Omental fat pad (tissue), 4 donors: ENCODE measurements around the gene TBR1. TPM values are rescaled to one million over a fixed set of nuclear protein-coding genes. Genes with fewer than 3 reads are reported as not detected.

ENCODE experiments used
- ATAC-seq: fragments of 150-250 bp; one replicate; pipeline ENCODE4 v1.9.1; 2016; ENCODE audit warnings: mild to moderate bottlenecking, moderate library complexity; ENCODE audit not compliant: low FRiP score
- DNase-seq: peaks from one replicate; pipeline ENCODE4 v3.0.0-alpha.2; 2019; ENCODE audit warnings: low spot score
- CTCF ChIP-seq, 3 donors: fragments of 450-650 bp; IDR thresholded peaks; one replicate each; pipeline ENCODE4 v1.5.1; 2016 to 2017; ENCODE audit warnings: antibody characterized with exemption in 3 of 3, mild to moderate bottlenecking in 3 of 3, moderate library complexity in 2 of 3
- total RNA-seq, 4 donors: library from RNA; depleted of rRNA; stranded (reverse); fragments of >200 nt; gene quantifications; one replicate each; pipeline ENCODE4 v1.1.0, GENCODE V29; 2016

The TBR1 gene
- total RNA-seq, 4 donors from 2014 or later, result 0.09 to 1.2 TPM; not detected in 2

- TF ChIP-seq CTCF (IDR thresholded peaks at IDR 0.05), result no peak
- no peak for ATAC-seq
- no peak for DNase-seq
Measured at GRCh38 chr2:161418715-161419637, 2.9 kb downstream of the TBR1 start.

GRCh38 chr2:161419638-161420190 is 3.6 kb downstream of the TBR1 start:
- ATAC-seq, result no peak
- DNase-seq, result no peak
- no peak for TF ChIP-seq CTCF (IDR thresholded peaks at IDR 0.05)

GRCh38 chr2:161420406-161421074 is 4.4 kb downstream of the TBR1 start:
- no peak for TF ChIP-seq CTCF (IDR thresholded peaks at IDR 0.05)
- ATAC-seq (no peak), DNase-seq (no peak)

GRCh38 chr2:161421686-161422085 is 5.6 kb downstream of the TBR1 start:
- TF ChIP-seq CTCF (IDR thresholded peaks at IDR 0.05), result no peak
- DNase-seq (no peak), ATAC-seq (no peak)

- no peak for DNase-seq
- no peak for ATAC-seq
- TF ChIP-seq CTCF (IDR thresholded peaks at IDR 0.05), result no peak
Measured at GRCh38 chr2:161422816-161423403, 6.8 kb downstream of the TBR1 start.

- ATAC-seq (peak; percentile 21), DNase-seq (no peak)
- no peak for TF ChIP-seq CTCF (IDR thresholded peaks at IDR 0.05)
Measured at GRCh38 chr2:161423421-161424393, 7.6 kb downstream of the TBR1 start.
